Prostate gland (tissue), 2 donors: ENCODE measurements around the gene CAPS2. TPM values are rescaled to one million over a fixed set of nuclear protein-coding genes. Genes with fewer than 3 reads are reported as not detected.

Experiments used
- DNase-seq: peaks from one replicate; pipeline ENCODE4 v3.0.0-alpha.2; 2019; ENCODE audit warnings: low spot score
- H3K27ac ChIP-seq, 2 donors: fragments of 200-600 bp; sonication (generic); 2 replicates each; pipeline ENCODE4 v1.5.1; 2017 to 2019
- H3K27me3 ChIP-seq: fragments of 200-600 bp; sonication (generic); replicated peaks from 2 replicates; pipeline ENCODE4 v1.5.1; 2019; ENCODE audit not compliant: insufficient read depth
- H3K36me3 ChIP-seq, 2 donors: fragments of 200-600 bp; sonication (generic); 1 replicate in 1 of 2; 2 replicates in 1 of 2; pipeline versions ENCODE4 v1.5.1 to v1.8.1; 2017 to 2019
- H3K4me1 ChIP-seq: fragments of 200-600 bp; sonication (generic); replicated peaks from 2 replicates; pipeline ENCODE4 v1.5.1; 2019
- H3K4me3 ChIP-seq, 2 donors: fragments of 200-600 bp; sonication (generic); 2 replicates each; pipeline ENCODE4 v1.5.1; 2017 to 2019
- H3K9me3 ChIP-seq: fragments of 200-600 bp; sonication (generic); 2 replicates; pipeline ENCODE4 v1.5.1; 2017
- POLR2A ChIP-seq: fragments of 450-650 bp; IDR thresholded peaks from one replicate; pipeline ENCODE4 v1.6.1; 2016; ENCODE audit warnings: antibody characterized with exemption, mild to moderate bottlenecking
- POLR2AphosphoS5 ChIP-seq: sonication (generic); formaldehyde crosslinking; IDR thresholded peaks from one replicate; pipeline ENCODE4 v1.6.1; 2017; ENCODE audit warnings: antibody characterized with exemption
- WGBS: methylation state at CpG from one replicate; pipeline ENCODE4 v1.1.5; 2018; 5-methylcytosine and 5-hydroxymethylcytosine counted together
- intact Hi-C: fragments of 100-400 bp; cut with DNase I; formaldehyde crosslinking; loops from one replicate; pipeline ENCODE4 v1.14.2; 2022
- total RNA-seq, 2 donors: library from RNA; depleted of rRNA; stranded (reverse); fragments of >200 nt; gene quantifications; one replicate each; pipeline ENCODE4 v1.1.0, GENCODE V29; 2016
- TF ChIP-seq, protein P1 (sequence below), 4 experiments: fragments of 200-600 bp in 2 of 4; fragments of 450-650 bp in 2 of 4; sonication (generic) in 2 of 4; IDR thresholded peaks; 1 replicate in 3 of 4; 2 replicates in 1 of 4; pipeline ENCODE4 v1.5.1; 2016 to 2019; ENCODE audit warnings: antibody characterized with exemption in 4 of 4, mild to moderate bottlenecking in 2 of 4, moderate library complexity in 2 of 4

The CAPS2 gene
- total RNA-seq, 2 donors from 2014 or later, result 7.9 to 29.8 TPM

- Histone ChIP-seq H3K9me3 (no peaks in the 10 kb centered on the region), H3K4me3 (no peak overlapping the region), H3K36me3 (no peaks in the 10 kb centered on the region), H3K27me3 (no peaks in the 10 kb centered on the region), H3K27ac (no peak overlapping the region), H3K4me1 (no peaks in the 10 kb centered on the region)
- no peak for DNase-seq
- TF ChIP-seq, protein P1, sequence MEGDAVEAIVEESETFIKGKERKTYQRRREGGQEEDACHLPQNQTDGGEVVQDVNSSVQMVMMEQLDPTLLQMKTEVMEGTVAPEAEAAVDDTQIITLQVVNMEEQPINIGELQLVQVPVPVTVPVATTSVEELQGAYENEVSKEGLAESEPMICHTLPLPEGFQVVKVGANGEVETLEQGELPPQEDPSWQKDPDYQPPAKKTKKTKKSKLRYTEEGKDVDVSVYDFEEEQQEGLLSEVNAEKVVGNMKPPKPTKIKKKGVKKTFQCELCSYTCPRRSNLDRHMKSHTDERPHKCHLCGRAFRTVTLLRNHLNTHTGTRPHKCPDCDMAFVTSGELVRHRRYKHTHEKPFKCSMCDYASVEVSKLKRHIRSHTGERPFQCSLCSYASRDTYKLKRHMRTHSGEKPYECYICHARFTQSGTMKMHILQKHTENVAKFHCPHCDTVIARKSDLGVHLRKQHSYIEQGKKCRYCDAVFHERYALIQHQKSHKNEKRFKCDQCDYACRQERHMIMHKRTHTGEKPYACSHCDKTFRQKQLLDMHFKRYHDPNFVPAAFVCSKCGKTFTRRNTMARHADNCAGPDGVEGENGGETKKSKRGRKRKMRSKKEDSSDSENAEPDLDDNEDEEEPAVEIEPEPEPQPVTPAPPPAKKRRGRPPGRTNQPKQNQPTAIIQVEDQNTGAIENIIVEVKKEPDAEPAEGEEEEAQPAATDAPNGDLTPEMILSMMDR (IDR thresholded peaks at IDR 0.05), result no peak
- 33% methylated on average over 3 of the region's 3 CpGs for WGBS
- intact Hi-C loops, result no loop called here
These were observed 35.8 kb downstream of the CAPS2 start for GRCh38 chr12:75294336-75294735.

DNA sequence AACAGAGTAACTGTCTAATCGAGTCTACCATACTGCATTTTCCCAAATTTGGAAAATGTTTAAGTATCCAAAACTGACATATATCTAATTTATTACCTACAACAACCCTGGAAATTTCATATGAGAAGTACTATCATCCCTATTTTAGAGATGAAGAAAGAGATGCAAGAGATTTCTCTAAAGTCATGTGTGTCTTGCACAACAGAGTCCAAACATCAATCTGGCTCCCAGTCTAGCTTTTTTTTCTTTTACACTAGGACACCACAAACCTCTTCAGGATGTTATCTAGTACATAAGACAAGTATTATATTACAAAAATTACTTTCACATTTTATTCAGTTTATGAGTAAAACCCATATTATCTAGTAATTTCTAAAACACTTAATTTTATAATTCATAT lies 39.1 kb downstream of the CAPS2 start:
- no peak for DNase-seq
- no peak overlapping the region for H3K4me3 ChIP-seq
- H3K9me3 ChIP-seq, result no peaks in the 10 kb centered on the region
- H3K4me1 ChIP-seq, result no peaks in the 10 kb centered on the region
- no peaks in the 10 kb centered on the region for H3K36me3 ChIP-seq
- H3K27ac ChIP-seq, result no peak overlapping the region
- no peak for TF ChIP-seq POLR2A
- TF ChIP-seq, protein P1 (IDR thresholded peaks at IDR 0.05), result no peak
- TF ChIP-seq POLR2AphosphoS5, result no peak
- no peaks in the 10 kb centered on the region for H3K27me3 ChIP-seq
- 92% methylated on average over 1 of the region's 1 CpG for WGBS
- intact Hi-C loops, result no loop called here

DNA sequence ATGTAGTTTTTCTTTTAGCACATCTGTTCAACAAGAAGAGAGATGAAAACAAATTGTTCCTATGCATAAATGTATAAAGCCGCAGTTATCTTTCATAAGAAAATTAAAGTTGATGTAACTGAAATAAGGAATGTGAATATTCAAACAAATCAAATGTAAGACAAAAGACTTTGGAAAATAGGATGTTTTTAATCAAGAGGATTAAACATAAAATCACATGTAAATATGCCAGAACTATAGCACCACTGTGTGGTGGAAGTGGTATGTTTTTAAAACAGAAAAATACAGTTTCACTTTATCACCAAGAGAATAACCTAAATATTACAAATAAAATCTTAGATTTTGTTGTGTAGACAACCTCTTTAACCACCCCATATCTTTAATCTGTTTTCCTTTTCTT lies 40.4 kb downstream of the CAPS2 start:
- no peak for DNase-seq
- intact Hi-C loops, result no loop called here
- WGBS, result 53% methylated on average over 1 of the region's 1 CpG
- no peaks in the 10 kb centered on the region for H3K27me3 ChIP-seq
- H3K27ac ChIP-seq, result no peak overlapping the region
- H3K4me1 ChIP-seq, result no peaks in the 10 kb centered on the region
- no peaks in the 10 kb centered on the region for H3K36me3 ChIP-seq
- no peak overlapping the region for H3K4me3 ChIP-seq
- no peaks in the 10 kb centered on the region for H3K9me3 ChIP-seq
- TF ChIP-seq, protein P1 (IDR thresholded peaks at IDR 0.05), result peak in 3 of 4 experiments; percentile 21 to 46 (median 28)
- no peak for TF ChIP-seq POLR2A

- Histone ChIP-seq H3K27me3 (no peaks in the 10 kb centered on the region), H3K9me3 (no peaks in the 10 kb centered on the region), H3K4me3 (no peak overlapping the region), H3K36me3 (no peaks in the 10 kb centered on the region), H3K27ac (no peak overlapping the region), H3K4me1 (no peaks in the 10 kb centered on the region)
- TF ChIP-seq POLR2A (no peak), POLR2AphosphoS5 (no peak)
- TF ChIP-seq, protein P1 (IDR thresholded peaks at IDR 0.05), result no peak
- 56% methylated on average over 1 of the region's 1 CpG for WGBS
- intact Hi-C loops, result no loop called here
- no peak for DNase-seq
These were observed 41.3 kb downstream of the CAPS2 start for GRCh38 chr12:75288860-75289259.

GRCh38 chr12:75275702-75276101 lies 54.4 kb downstream of the CAPS2 start:
- no peak overlapping the region for H3K4me3 ChIP-seq
- WGBS, result 83% methylated on average over 2 of the region's 2 CpGs
- TF ChIP-seq POLR2AphosphoS5 (no peak), POLR2A (no peak)
- TF ChIP-seq, protein P1 (IDR thresholded peaks at IDR 0.05), result no peak
- H3K9me3 ChIP-seq, result no peaks in the 10 kb centered on the region
- DNase-seq, result no peak
- no peaks in the 10 kb centered on the region for H3K4me1 ChIP-seq
- no peaks in the 10 kb centered on the region for H3K36me3 ChIP-seq
- H3K27me3 ChIP-seq, result no peaks in the 10 kb centered on the region
- H3K27ac ChIP-seq, result no peak overlapping the region
- intact Hi-C loops, result no loop called here
